Endometrial microvascular endothelial cells (primary cell): ENCODE measurements around the gene IL4I1. TPM values are rescaled to one million over a fixed set of nuclear protein-coding genes. Genes with fewer than 3 reads are reported as not detected.

Experiments
- in situ Hi-C: cut with HindIII; loops from 2 replicates; pipeline ENCODE4 v1.10.0; 2017; ENCODE audit warnings: low sequenced_read_pairs, low pct_unique_long_range_greater_than_20kb; ENCODE audit errors: inconsistent ontology term
- total RNA-seq: library from RNA; depleted of rRNA; stranded (reverse); fragments of >200 nt; gene quantifications from one replicate; pipeline ENCODE4 v1.2.3, GENCODE V29; 2015; ENCODE audit errors: inconsistent ontology term

The IL4I1 gene
- total RNA-seq, 1 donor from 2014 or later, result 1.2 TPM

- in situ Hi-C loops, result no loop called here
These were observed 52.3 kb downstream of the IL4I1 start for GRCh38 chr19:49844138-49845095.

GRCh38 chr19:49843265-49843664 lies 53.4 kb downstream of the IL4I1 start:
- in situ Hi-C loops, result no loop called here

GRCh38 chr19:49840736-49841249 lies 55.9 kb downstream of the IL4I1 start:
- in situ Hi-C loops, result no loop called here

DNA sequence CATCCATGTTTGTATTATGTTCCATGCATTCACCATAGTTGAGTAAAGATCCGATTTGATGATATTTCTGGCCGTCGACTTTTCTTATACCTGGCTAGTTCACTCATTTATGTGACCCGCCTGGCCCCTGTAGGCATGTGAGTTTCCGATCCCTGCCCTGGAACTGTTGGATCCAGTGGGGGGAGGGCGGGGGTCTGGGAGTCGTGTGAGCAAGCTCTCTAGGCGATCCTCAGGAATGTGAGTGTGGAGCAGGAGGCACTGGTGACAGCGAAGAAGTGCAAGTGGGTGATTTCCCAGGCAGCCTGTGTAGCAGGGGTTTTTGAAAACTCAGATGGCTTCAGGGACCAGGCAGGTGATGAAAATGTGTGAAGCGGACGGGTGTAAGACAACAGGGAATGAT lies 56.4 kb downstream of the IL4I1 start:
- in situ Hi-C loops, result no loop called here

GRCh38 chr19:49839713-49840112 lies 57.0 kb downstream of the IL4I1 start:
- in situ Hi-C loops, result no loop called here

Other genes starting within 250 kb of the IL4I1 start
- 81.9 TPM for gene IRF3, start 231.0 kb downstream of the IL4I1 start, total RNA-seq
- gene BCL2L12, start 231.0 kb downstream of the IL4I1 start, total RNA-seq, result 51.6 TPM
- gene PRMT1, start 219.6 kb downstream of the IL4I1 start, total RNA-seq, result 456 TPM
- not detected for gene ADM5, start 207.3 kb downstream of the IL4I1 start, total RNA-seq
- 9.6 TPM for gene CPT1C, start 205.8 kb downstream of the IL4I1 start, total RNA-seq
- not detected for gene TSKS, start 133.6 kb downstream of the IL4I1 start, total RNA-seq
- 125 TPM for gene AP2A1, start 129.9 kb downstream of the IL4I1 start, total RNA-seq
- gene FUZ, start 83.6 kb downstream of the IL4I1 start, total RNA-seq, result 10.6 TPM
- gene MED25, start 78.6 kb downstream of the IL4I1 start, total RNA-seq, result 31.7 TPM
- gene PTOV1, start 45.7 kb downstream of the IL4I1 start, total RNA-seq, result 59.8 TPM
- gene PNKP, start 29.3 kb downstream of the IL4I1 start, total RNA-seq, result 50.6 TPM
- gene AKT1S1, start 19.5 kb downstream of the IL4I1 start, total RNA-seq, result 23.1 TPM
- 12.6 TPM for gene TBC1D17, start 19.2 kb downstream of the IL4I1 start, total RNA-seq
- gene ATF5, start 32.3 kb upstream of the IL4I1 start, total RNA-seq, result 26.7 TPM
- gene NUP62, start 32.6 kb upstream of the IL4I1 start, total RNA-seq, result 87.8 TPM
- gene SIGLEC11, start 64.3 kb upstream of the IL4I1 start, total RNA-seq, result not detected
- 44.6 TPM for gene VRK3, start 128.5 kb upstream of the IL4I1 start, total RNA-seq
- gene ZNF473, start 129.1 kb upstream of the IL4I1 start, total RNA-seq, result 8.0 TPM